K562 (cell line): ENCODE data around the gene MADCAM1. TPM values are rescaled to one million over a fixed set of nuclear protein-coding genes. Genes with fewer than 3 reads are reported as not detected.
A peak's percentile ranks its signal among the peaks of the same experiment; 100 is the strongest.

Experiments
- BCLAF1 ChIP-seq, 2 experiments: fragments of 450-650 bp in 1 of 2; IDR thresholded peaks; 2 replicates each; pipeline ENCODE4 v1.6.1; 2011 to 2017; ENCODE audit warnings: low read depth in 2 of 2, antibody characterized with exemption in 1 of 2, borderline replicate concordance in 1 of 2, low read length in 1 of 2, mild to moderate bottlenecking in 1 of 2, mixed read lengths in 1 of 2; ENCODE audit not compliant: control insufficient read depth in 1 of 2
- E2F1 ChIP-seq: sonication (generic); formaldehyde crosslinking; IDR thresholded peaks from 2 replicates; pipeline ENCODE4 v1.8.1; 2023; ENCODE audit warnings: mild to moderate bottlenecking, missing genetic modification reagents, moderate library complexity
- HOXB6 ChIP-seq: fragments of 250-450 bp; sonication (Bioruptor Pico); IDR thresholded peaks from 2 replicates; pipeline ENCODE4 v1.5.1; 2022; ENCODE audit warnings: mild to moderate bottlenecking, borderline replicate concordance
- MYNN ChIP-seq, 2 experiments: sonication (generic); formaldehyde crosslinking in 1 of 2; IDR thresholded peaks; 2 replicates each; pipeline versions ENCODE4 v1.5.0 to v1.6.1; 2016 to 2020; ENCODE audit warnings: antibody characterized with exemption in 1 of 2, missing genetic modification reagents in 1 of 2
- SP1 ChIP-seq: sonication (generic); formaldehyde crosslinking; IDR thresholded peaks from 2 replicates; pipeline ENCODE4 v1.8.1; 2022; ENCODE audit warnings: mild to moderate bottlenecking, missing genetic modification reagents
- TSHZ1 ChIP-seq: fragments of 250-450 bp; sonication (Bioruptor Pico); IDR thresholded peaks from 2 replicates; pipeline ENCODE4 v1.4.0; 2020; ENCODE audit warnings: mild to moderate bottlenecking, moderate library complexity
- YY1 ChIP-seq, 3 experiments: IDR thresholded peaks; 2 replicates each; pipeline ENCODE4 v1.6.1; 2011; ENCODE audit warnings: low read length in 2 of 3, mild to moderate bottlenecking in 2 of 3, moderate library complexity in 2 of 3, borderline replicate concordance in 1 of 3, control low read depth in 1 of 3, low read depth in 1 of 3; ENCODE audit not compliant: insufficient read depth in 3 of 3, insufficient replicate concordance in 2 of 3, control insufficient read depth in 1 of 3, insufficient read length in 1 of 3; ENCODE audit errors: extremely low read depth in 1 of 3
- ZNF165 ChIP-seq: fragments of 250-450 bp; sonication (Bioruptor Pico); IDR thresholded peaks from 2 replicates; pipeline ENCODE4 v1.4.0; 2020; ENCODE audit warnings: borderline replicate concordance
- ZNF707 ChIP-seq: fragments of 250-450 bp; sonication (Bioruptor Pico); conservative IDR thresholded peaks from 2 replicates; pipeline ENCODE4 v1.8.0; 2022; ENCODE audit warnings: inconsistent platforms, mild to moderate bottlenecking, moderate library complexity
- polyA plus RNA-seq, 8 experiments: library from polyadenylated mRNA; depleted of rRNA in 4 of 8; stranded (reverse) in 5 of 8; unstranded in 3 of 8; fragments of >200 nt; fragmentation: Nextera tagmentation in 2 of 8; fragmentation: Illumina TruSeq in 1 of 8; extraction: Ambion mirVana in 2 of 8; extraction: Trizol in 1 of 8; gene quantifications; 2 replicates each; pipeline versions ENCODE4 v1.2.1 to v1.2.3, GENCODE V29; 2011 to 2014; ENCODE audit warnings: inconsistent platforms in 1 of 8, missing spikeins in 1 of 8
- total RNA-seq, 7 experiments: library from RNA; depleted of rRNA in 6 of 7; stranded (reverse); fragments of >200 nt in 6 of 7; fragmentation: Illumina TruSeq in 2 of 7; extraction: Trizol in 2 of 7; gene quantifications; 2 replicates each; pipeline versions ENCODE4 v1.2.1 to v1.2.3, GENCODE V29; 2011 to 2021; ENCODE audit warnings: low replicate concordance in 1 of 7
- TF ChIP-seq, protein P1 (sequence below): fragments of 250-450 bp; sonication (Bioruptor Pico); IDR thresholded peaks from 2 replicates; pipeline ENCODE4 v1.5.0; 2021; ENCODE audit warnings: mild to moderate bottlenecking, moderate library complexity

Gene MADCAM1
- total and polyA plus RNA-seq, 9 of the 15 experiments (the other 6 are each of a cell fraction or from before 2014, with no cell fraction given): 0.09 to 0.36 (median 0.09) TPM; not detected in 6

GRCh38 chr19:531009-531752, 34.9 kb downstream of the MADCAM1 start (continued):
- no peak for TF ChIP-seq E2F1
- peak; percentile 39; the same call in 1 of the 2 replicates for TF ChIP-seq SP1
- TF ChIP-seq TSHZ1: no peak
- TF ChIP-seq HOXB6 (CRISPR knock-in tag): no peak
- no peak for TF ChIP-seq ZNF165 (CRISPR knock-in tag)
- TF ChIP-seq YY1 (IDR thresholded peaks at IDR 0.05; ENCODE audit: borderline replicate concordance in 1 of 3, control insufficient read depth in 1 of 3, extremely low read depth in 1 of 3, insufficient read depth in 3 of 3, insufficient read length in 1 of 3, insufficient replicate concordance in 2 of 3, low read depth in 1 of 3, low read length in 2 of 3): peak in 1 of 3 experiments; percentile 28
- TF ChIP-seq MYNN (IDR thresholded peaks at IDR 0.05): no peak
- no peak for TF ChIP-seq MYNN (CRISPR knock-in tag; IDR thresholded peaks at IDR 0.05)
- no peak for TF ChIP-seq ZNF707 (CRISPR knock-in tag)
- TF ChIP-seq, protein P1, sequence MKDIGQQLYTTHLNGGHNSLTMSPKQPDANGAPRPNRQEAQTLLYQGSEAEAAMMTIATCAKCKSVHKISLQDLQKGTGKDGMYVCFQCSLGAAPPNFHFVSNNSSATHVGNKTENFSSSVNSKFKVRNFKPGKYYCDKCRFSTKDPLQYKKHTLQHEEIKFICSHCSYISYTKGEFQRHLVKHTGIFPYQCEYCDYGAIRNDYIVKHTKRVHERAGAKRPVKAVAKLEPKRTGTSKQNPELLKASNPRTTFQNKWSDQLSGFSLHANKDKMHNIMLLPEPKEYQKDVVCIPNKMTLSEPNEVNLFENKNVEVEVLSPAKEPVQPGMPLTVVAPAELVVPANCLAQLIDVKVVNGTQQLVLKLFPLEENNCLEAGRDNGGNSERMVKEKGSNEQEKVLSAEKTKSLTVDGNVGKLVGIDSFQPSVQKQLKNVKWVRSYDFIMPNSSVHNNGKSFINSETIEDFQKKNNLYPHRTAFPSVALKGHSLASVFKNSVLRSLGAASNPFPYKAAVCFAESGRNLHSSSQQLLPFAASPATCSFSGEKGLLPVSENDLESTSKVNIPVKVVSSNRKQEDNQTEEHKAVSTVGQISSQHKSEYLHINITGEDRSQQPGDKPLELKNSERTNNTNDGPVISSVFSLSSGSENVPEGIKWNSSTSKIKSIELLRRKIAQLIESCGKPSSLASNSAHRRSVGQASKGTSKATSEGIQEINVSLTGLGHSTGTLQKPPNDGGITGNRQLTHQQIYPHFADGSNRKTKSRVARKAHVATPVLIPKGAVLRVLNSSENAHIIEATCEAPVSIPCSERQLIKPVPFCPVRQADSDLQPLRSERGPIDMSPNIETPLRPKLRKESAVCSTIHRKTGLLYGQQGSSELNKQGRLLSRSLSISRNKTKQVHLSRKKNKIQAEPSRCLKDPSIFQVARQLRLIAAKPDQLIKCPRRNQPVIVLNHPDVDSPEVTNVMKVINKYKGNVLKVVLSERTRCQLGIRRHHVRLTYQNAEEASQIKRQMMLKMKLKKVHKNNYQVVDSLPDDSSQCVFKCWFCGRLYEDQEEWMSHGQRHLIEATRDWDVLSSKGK (CRISPR knock-in tag): no peak
- TF ChIP-seq BCLAF1 (IDR thresholded peaks at IDR 0.05; ENCODE audit: borderline replicate concordance in 1 of 2, control insufficient read depth in 1 of 2, low read depth in 2 of 2, low read length in 1 of 2): no peak
